CD14-positive monocyte (primary cell): ENCODE measurements around the gene PROM2. TPM values are rescaled to one million over a fixed set of nuclear protein-coding genes. Genes with fewer than 3 reads are reported as not detected.

Experiments used
- DNase-seq, 3 donors: peaks; one replicate each; pipeline ENCODE4 v3.0.0-alpha.2; 2011 to 2022
- H2AFZ ChIP-seq: 2 replicates; pipeline ENCODE4 v1.6.0; 2012; ENCODE audit warnings: mild to moderate bottlenecking, low read depth, low read length, inconsistent platforms; ENCODE audit not compliant: insufficient read depth, poor library complexity, severe bottlenecking
- H3K27ac ChIP-seq, 2 donors: 1 replicate in 1 of 2; 2 replicates in 1 of 2; pipeline ENCODE4 v1.5.1; 2012 to 2013; ENCODE audit warnings: low read length in 2 of 2, control low read depth in 1 of 2, inconsistent platforms in 1 of 2, low read depth in 1 of 2, mild to moderate bottlenecking in 1 of 2
- H3K27me3 ChIP-seq, 2 donors: one replicate each; pipeline versions ENCODE4 v1.6.0 to v1.6.1; 2011 to 2013; ENCODE audit warnings: low read length in 2 of 2; ENCODE audit not compliant: control insufficient read depth in 2 of 2, insufficient read depth in 2 of 2
- H3K36me3 ChIP-seq, 2 donors: replicated peaks in 1 of 2; 1 replicate in 1 of 2; 2 replicates in 1 of 2; pipeline versions ENCODE4 v1.5.1 to v1.6.1; 2012 to 2013; ENCODE audit warnings: low read length in 2 of 2, control low read depth in 1 of 2, inconsistent platforms in 1 of 2, mild to moderate bottlenecking in 1 of 2; ENCODE audit not compliant: insufficient read depth in 2 of 2, control insufficient read depth in 1 of 2
- H3K4me1 ChIP-seq, 2 donors: 1 replicate in 1 of 2; 2 replicates in 1 of 2; pipeline versions ENCODE4 v1.5.1 to v1.6.1; 2012 to 2013; ENCODE audit warnings: low read length in 2 of 2, control low read depth in 1 of 2, inconsistent platforms in 1 of 2, mild to moderate bottlenecking in 1 of 2, moderate library complexity in 1 of 2; ENCODE audit not compliant: insufficient read depth in 2 of 2, control insufficient read depth in 1 of 2
- H3K4me2 ChIP-seq: replicated peaks from 2 replicates; pipeline ENCODE3; 2012; ENCODE audit warnings: low read length, moderate library complexity, mild to moderate bottlenecking; ENCODE audit not compliant: poor library complexity, severe bottlenecking; ENCODE audit errors: extremely low read depth
- H3K4me3 ChIP-seq, 3 experiments: fragments of 200-600 bp in 1 of 3; sonication (generic) in 1 of 3; replicated peaks in 1 of 3; 1 replicate in 2 of 3; 2 replicates in 1 of 3; pipeline ENCODE4 v1.5.1; 2011 to 2013; ENCODE audit warnings: low read length in 3 of 3, mild to moderate bottlenecking in 3 of 3, control low read depth in 2 of 3, low read depth in 2 of 3, inconsistent platforms in 1 of 3, moderate library complexity in 1 of 3
- H3K79me2 ChIP-seq: 2 replicates; pipeline ENCODE4 v1.6.0; 2012; ENCODE audit warnings: mild to moderate bottlenecking, control low read depth, inconsistent platforms, low read length, moderate library complexity; ENCODE audit not compliant: insufficient read depth
- H3K9ac ChIP-seq: 2 replicates; pipeline ENCODE4 v1.6.0; 2017; ENCODE audit warnings: low read length, mild to moderate bottlenecking; ENCODE audit not compliant: insufficient read depth, poor library complexity, severe bottlenecking
- H3K9me3 ChIP-seq, 2 donors: replicated peaks in 1 of 2; 1 replicate in 1 of 2; 2 replicates in 1 of 2; pipeline versions ENCODE4 v1.5.1 to v1.6.1; 2012 to 2013; ENCODE audit warnings: low read length in 2 of 2, control low read depth in 1 of 2; ENCODE audit not compliant: control insufficient read depth in 1 of 2, insufficient read depth in 1 of 2
- H4K20me1 ChIP-seq: 2 replicates; pipeline ENCODE4 v1.6.0; 2012; ENCODE audit warnings: mild to moderate bottlenecking, low read length, control low read depth, moderate library complexity; ENCODE audit not compliant: insufficient read depth
- H3K27ac Mint-ChIP-seq, 7 donors: one replicate each; pipeline ENCODE4 v1.8.0; 2020; ENCODE audit warnings: mild to moderate bottlenecking in 7 of 7, mixed read lengths in 7 of 7, moderate library complexity in 6 of 7, inconsistent platforms in 2 of 7
- H3K27me3 Mint-ChIP-seq, 3 donors: one replicate each; pipeline ENCODE4 v1.8.0; 2021 to 2022; ENCODE audit warnings: low read depth in 3 of 3, mild to moderate bottlenecking in 3 of 3, mixed read lengths in 3 of 3, moderate library complexity in 3 of 3, inconsistent platforms in 1 of 3
- H3K36me3 Mint-ChIP-seq, 2 donors: one replicate each; pipeline ENCODE4 v1.8.0; 2020; ENCODE audit warnings: mixed read lengths in 2 of 2, inconsistent platforms in 1 of 2, mild to moderate bottlenecking in 1 of 2
- H3K4me1 Mint-ChIP-seq: one replicate; pipeline ENCODE4 v1.8.0; 2020; ENCODE audit warnings: mild to moderate bottlenecking, mixed read lengths
- H3K4me3 Mint-ChIP-seq, 2 donors: one replicate each; pipeline ENCODE4 v1.8.0; 2020; ENCODE audit warnings: mild to moderate bottlenecking in 2 of 2, mixed read lengths in 2 of 2, moderate library complexity in 1 of 2
- H3K9me3 Mint-ChIP-seq, 7 donors: one replicate each; pipeline ENCODE4 v1.8.0; 2020 to 2022; ENCODE audit warnings: mixed read lengths in 7 of 7, mild to moderate bottlenecking in 6 of 7, moderate library complexity in 6 of 7, inconsistent platforms in 2 of 7
- CTCF ChIP-seq: fragments of 200-600 bp; IDR thresholded peaks from one replicate; pipeline ENCODE4 v1.8.0; 2022; ENCODE audit warnings: antibody characterized with exemption, mild to moderate bottlenecking
- WGBS: methylation state at CpG from one replicate; pipeline ENCODE4 v1.1.5; 2013; ENCODE audit warnings: missing lambda C conversion rate; ENCODE audit not compliant: insufficient coverage; 5-methylcytosine and 5-hydroxymethylcytosine counted together
- intact Hi-C, 2 donors: fragments of 100-400 bp; cut with micrococcal nuclease; formaldehyde crosslinking; loops; one replicate each; pipeline versions ENCODE4 v1.15.0 to v1.15.1; 2023
- polyA plus RNA-seq, 3 donors: library from polyadenylated mRNA; depleted of rRNA in 1 of 3; unstranded in 2 of 3; stranded (reverse) in 1 of 3; fragments of 300-500 nt in 2 of 3; fragments of >200 nt in 1 of 3; fragmentation: Illumina TruSeq in 2 of 3; gene quantifications; 1 replicate in 2 of 3; 2 replicates in 1 of 3; pipeline ENCODE4 v1.2.3, GENCODE V29; 2012 to 2021

The PROM2 gene
- polyA plus RNA-seq, 3 donors: 0.41 TPM; not detected in 2

- Histone ChIP-seq H3K4me2 (no peak overlapping the region), H3K79me2 (no peaks in the 10 kb centered on the region), H4K20me1 (no peaks in the 10 kb centered on the region), H3K27me3 (no peaks in the 10 kb centered on the region), H3K36me3 (no peaks in the 10 kb centered on the region), H3K9me3 (no peaks in the 10 kb centered on the region), H3K4me1 (no peaks in the 10 kb centered on the region), H3K9ac (no peak overlapping the region), H2AFZ (no peak overlapping the region), H3K4me3 (no peak overlapping the region), H3K27ac (no peak overlapping the region)
- no peak for TF ChIP-seq CTCF
- intact Hi-C loops: no loop called here
- Mint-ChIP-seq H3K4me3 (no peak overlapping the region), H3K27ac (no peak overlapping the region), H3K4me1 (no peaks in the 10 kb centered on the region), H3K36me3 (no peaks in the 10 kb centered on the region), H3K9me3 (peaks cover 0 to 3% (median 0%) of the 10 kb centered on the region in 7 donors), H3K27me3 (peaks cover 0 to 3% (median 3%) of the 10 kb centered on the region in 3 donors)
- 70% methylated on average over 3 of the region's 10 CpGs for WGBS
- DNase-seq: no peak
Observed at GRCh38 chr2:95266781-95267430, 7.3 kb upstream of the PROM2 start.

GRCh38 chr2:95267458-95268210 is 6.6 kb upstream of the PROM2 start:
- H3K79me2 ChIP-seq: no peaks in the 10 kb centered on the region
- Mint-ChIP-seq H3K4me3 (no peak overlapping the region), H3K4me1 (no peaks in the 10 kb centered on the region), H3K27ac (no peak overlapping the region), H3K36me3 (no peaks in the 10 kb centered on the region), H3K9me3 (peaks cover 0 to 3% (median 0%) of the 10 kb centered on the region in 7 donors), H3K27me3 (peaks cover 0 to 5% (median 3%) of the 10 kb centered on the region in 3 donors)
- WGBS: 93% methylated on average over 10 of the region's 11 CpGs
- TF ChIP-seq CTCF: no peak
- no peaks in the 10 kb centered on the region for H3K4me1 ChIP-seq
- no peaks in the 10 kb centered on the region for H3K9me3 ChIP-seq
- intact Hi-C loops: no loop called here
- no peak overlapping the region for H3K4me2 ChIP-seq
- DNase-seq: no peak
- H4K20me1 ChIP-seq: no peaks in the 10 kb centered on the region
- H3K4me3 ChIP-seq: no peak overlapping the region
- no peaks in the 10 kb centered on the region for H3K36me3 ChIP-seq
- H3K9ac ChIP-seq: no peak overlapping the region
- no peak overlapping the region for H3K27ac ChIP-seq
- no peak overlapping the region for H2AFZ ChIP-seq
- no peaks in the 10 kb centered on the region for H3K27me3 ChIP-seq
